ENCODE results near the gene SMKR1.

The SMKR1 gene

DNA sequence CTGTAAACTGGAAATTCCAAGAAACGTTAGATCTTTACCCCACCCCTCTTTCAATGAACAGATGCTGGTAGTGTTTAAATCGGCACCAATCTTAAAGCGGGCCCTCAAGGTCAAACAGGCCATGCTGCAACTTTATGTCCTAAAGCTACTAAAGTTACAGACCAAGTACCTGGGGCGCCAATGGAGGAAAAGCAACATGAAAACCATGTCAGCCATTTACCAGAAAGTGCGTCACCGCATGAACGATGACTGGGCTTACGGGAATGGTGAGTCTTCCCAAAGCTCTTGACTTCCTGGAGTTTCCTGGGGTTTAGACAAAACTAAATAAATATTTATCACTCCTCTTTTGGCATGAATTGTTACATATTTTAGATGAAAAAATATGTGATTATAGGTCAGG, 19.6 kb upstream of the SMKR1 start:
- no peak for DNase-seq (ENCODE audit: low spot score)
- TF ChIP-seq, protein P1, sequence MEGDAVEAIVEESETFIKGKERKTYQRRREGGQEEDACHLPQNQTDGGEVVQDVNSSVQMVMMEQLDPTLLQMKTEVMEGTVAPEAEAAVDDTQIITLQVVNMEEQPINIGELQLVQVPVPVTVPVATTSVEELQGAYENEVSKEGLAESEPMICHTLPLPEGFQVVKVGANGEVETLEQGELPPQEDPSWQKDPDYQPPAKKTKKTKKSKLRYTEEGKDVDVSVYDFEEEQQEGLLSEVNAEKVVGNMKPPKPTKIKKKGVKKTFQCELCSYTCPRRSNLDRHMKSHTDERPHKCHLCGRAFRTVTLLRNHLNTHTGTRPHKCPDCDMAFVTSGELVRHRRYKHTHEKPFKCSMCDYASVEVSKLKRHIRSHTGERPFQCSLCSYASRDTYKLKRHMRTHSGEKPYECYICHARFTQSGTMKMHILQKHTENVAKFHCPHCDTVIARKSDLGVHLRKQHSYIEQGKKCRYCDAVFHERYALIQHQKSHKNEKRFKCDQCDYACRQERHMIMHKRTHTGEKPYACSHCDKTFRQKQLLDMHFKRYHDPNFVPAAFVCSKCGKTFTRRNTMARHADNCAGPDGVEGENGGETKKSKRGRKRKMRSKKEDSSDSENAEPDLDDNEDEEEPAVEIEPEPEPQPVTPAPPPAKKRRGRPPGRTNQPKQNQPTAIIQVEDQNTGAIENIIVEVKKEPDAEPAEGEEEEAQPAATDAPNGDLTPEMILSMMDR (IDR thresholded peaks at IDR 0.05), result no peak
- Histone ChIP-seq H3K4me3 (no peak overlapping the region), H3K27ac (no peak overlapping the region)

DNA sequence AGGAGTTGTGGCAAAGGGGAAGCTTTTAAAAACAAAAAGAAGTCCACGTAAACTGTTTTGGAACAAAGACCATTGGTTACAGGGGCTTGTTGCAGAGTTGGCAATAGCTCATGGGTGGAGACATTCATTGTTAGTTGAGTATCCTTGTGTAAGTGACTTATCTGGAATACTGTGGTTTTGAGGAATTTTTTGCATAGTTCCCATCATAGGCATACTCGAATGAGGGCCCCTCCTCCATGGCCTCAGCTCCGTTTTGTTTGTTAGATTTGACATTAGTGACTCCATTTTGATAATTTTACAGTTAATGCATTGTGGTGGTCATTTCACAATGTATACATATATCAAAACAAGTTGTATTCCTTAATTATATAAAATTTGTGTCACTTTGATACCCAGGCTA, 12.8 kb upstream of the SMKR1 start:
- TF ChIP-seq, protein P1 (IDR thresholded peaks at IDR 0.05), result no peak
- DNase-seq (ENCODE audit: low spot score), result no peak
- Histone ChIP-seq H3K4me3 (no peak overlapping the region), H3K27ac (no peak overlapping the region)

DNA sequence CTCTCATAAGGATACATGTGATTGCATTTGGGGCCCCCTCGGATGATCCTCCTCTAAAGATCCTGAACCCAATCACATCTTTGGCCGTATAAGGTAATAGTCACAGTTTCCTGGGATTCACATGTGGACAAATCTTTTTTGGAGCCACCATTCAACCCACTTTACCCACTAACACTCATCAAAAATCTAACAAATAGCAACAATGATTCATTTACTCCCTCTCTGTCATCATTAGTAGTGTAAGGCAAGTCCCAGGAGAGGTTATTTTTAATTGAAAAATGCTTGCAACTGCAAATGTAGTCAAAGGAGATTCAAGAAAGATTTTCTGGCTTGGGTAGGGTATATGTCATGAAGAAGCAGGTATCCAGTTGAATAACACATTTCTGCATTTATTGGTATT, 9.9 kb upstream of the SMKR1 start:
- no peak overlapping the region for H3K4me3 ChIP-seq
- TF ChIP-seq, protein P1 (IDR thresholded peaks at IDR 0.05), result no peak
- no peak for DNase-seq (ENCODE audit: low spot score)
- no peak overlapping the region for H3K27ac ChIP-seq

DNA sequence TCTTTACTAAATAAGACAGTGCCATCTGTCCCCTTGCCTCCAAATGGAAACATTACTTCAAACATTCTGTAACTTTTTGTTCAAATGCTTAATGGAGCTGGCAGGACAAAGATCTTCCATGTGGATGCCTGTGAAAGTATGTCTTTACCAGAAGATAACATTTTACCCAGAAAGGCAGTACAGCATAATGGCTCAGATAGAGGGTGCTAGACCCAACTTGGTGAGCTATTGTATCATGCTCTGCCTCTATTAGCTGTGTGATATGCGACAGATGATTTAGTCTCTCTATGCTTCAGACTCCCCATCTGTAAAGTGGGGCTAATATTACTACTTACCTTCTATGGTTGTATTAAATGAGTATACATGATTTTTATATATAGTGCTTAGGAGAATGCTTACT, 8.8 kb upstream of the SMKR1 start:
- H3K27ac ChIP-seq, result no peak overlapping the region
- DNase-seq (ENCODE audit: low spot score), result no peak
- TF ChIP-seq, protein P1 (IDR thresholded peaks at IDR 0.05), result no peak
- H3K4me3 ChIP-seq, result no peak overlapping the region

DNA sequence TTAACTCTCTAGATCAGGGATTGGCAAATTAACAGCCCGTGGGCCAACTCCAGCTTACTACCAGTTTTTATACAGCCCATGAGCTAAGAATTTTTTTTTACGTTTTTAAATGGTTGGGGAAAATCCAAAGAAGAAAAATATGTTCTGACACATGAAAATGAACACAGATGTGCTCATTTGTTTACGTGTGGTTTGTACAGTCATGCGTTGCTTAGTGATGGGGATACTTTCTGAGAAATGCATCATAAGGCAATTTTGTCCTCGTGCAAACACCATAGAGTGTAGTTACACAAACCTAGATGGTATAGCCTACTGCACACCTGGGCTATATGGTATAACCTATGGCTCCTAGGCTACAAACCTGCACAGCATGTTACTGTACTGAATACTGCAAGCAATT, 8.3 kb upstream of the SMKR1 start:
- Histone ChIP-seq H3K27ac (no peak overlapping the region), H3K4me3 (no peak overlapping the region)

DNA sequence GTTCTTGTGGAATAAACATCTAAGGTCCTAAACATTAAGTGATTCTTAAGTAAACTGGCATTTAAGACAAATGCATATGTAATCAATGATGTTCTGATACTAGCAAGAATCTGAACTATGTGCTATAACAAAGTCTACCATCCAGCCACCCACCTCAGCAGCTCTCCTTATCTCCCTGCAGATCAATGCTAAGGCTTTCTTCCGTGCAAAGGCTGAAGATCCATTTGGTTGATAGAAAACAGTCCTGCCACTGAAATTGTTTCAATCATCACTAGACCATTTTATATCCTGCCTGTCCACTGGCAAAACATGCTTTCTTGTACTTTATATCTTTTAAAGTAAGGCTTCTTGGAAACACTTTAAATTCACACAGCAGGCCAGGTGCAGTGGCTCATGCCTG, 6.3 kb upstream of the SMKR1 start:
- H3K27ac ChIP-seq, result no peak overlapping the region
- no peak overlapping the region for H3K4me3 ChIP-seq
- DNase-seq (ENCODE audit: low spot score), result no peak
- TF ChIP-seq, protein P1 (IDR thresholded peaks at IDR 0.05), result no peak

More for the DNA sequence above, 8.3 kb upstream of the SMKR1 start:
- TF ChIP-seq, protein P1 (IDR thresholded peaks at IDR 0.05), result no peak
- DNase-seq (ENCODE audit: low spot score), result no peak

DNA sequence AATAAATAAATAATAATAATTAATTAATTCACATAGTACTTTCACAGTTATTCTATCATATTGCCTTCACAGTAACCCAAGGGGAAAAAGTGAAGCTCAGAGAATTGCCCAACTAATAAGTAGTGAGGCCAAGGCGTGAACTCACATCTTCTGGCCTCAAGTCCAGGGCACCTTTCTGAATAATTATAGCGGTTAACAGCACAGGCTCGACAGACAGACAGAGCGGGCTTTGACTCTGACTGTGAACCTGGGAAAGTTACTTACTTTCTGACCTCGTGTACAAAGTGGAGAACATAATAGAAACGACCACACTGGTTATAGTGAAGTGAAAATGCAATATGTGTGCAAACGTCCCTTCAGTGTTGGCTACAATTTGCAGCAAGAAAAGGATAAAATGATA, 5.7 kb upstream of the SMKR1 start:
- H3K4me3 ChIP-seq, result no peak overlapping the region
- no peak for DNase-seq (ENCODE audit: low spot score)
- H3K27ac ChIP-seq, result no peak overlapping the region
- TF ChIP-seq, protein P1 (IDR thresholded peaks at IDR 0.05), result no peak

Measured in coronary artery (tissue), 2 donors.